ENCODE measurements around the gene USP43.

DNA sequence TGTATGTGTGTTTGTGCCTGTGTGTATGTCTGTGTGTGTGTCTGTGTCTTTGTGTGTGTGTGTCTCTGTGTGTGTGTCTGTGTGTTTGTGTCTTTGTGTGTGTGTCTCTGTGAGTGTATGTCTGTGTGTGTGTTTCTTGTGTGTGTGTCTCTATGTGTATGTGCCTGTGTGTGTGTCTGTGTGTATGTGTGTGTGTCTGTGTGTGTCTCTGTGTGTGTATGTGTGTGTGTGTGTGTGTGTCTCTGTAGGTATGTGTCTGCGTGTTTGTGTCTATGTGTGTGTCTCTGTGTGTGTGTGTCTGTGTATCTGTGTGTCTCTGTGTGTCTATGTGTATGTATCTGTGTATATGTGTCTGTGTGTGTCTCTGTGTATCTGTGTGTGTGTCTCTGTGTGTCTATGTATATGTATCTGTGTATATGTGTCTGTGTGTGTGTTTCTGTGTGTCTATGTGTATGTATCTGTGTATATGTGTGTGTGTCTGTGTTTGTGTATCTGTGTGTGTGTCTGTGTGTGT is 70.2 kb downstream of the USP43 start:
- TF ChIP-seq, protein P1, sequence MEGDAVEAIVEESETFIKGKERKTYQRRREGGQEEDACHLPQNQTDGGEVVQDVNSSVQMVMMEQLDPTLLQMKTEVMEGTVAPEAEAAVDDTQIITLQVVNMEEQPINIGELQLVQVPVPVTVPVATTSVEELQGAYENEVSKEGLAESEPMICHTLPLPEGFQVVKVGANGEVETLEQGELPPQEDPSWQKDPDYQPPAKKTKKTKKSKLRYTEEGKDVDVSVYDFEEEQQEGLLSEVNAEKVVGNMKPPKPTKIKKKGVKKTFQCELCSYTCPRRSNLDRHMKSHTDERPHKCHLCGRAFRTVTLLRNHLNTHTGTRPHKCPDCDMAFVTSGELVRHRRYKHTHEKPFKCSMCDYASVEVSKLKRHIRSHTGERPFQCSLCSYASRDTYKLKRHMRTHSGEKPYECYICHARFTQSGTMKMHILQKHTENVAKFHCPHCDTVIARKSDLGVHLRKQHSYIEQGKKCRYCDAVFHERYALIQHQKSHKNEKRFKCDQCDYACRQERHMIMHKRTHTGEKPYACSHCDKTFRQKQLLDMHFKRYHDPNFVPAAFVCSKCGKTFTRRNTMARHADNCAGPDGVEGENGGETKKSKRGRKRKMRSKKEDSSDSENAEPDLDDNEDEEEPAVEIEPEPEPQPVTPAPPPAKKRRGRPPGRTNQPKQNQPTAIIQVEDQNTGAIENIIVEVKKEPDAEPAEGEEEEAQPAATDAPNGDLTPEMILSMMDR (IDR thresholded peaks at IDR 0.05), result no peak
- no peak for TF ChIP-seq POLR2A (IDR thresholded peaks at IDR 0.05)
